Adipose tissue (tissue), 3 donors: ENCODE results near the gene ZFYVE26. TPM values are rescaled to one million over a fixed set of nuclear protein-coding genes. Genes with fewer than 3 reads are reported as not detected.
"Not testable (repeated sequence)": the region's sequence is repeated elsewhere in the genome, so short reads cannot be mapped to it uniquely, and the experiment has no call there.

Experiments
- H3K27ac ChIP-seq: one replicate; pipeline ENCODE4 v1.5.1; 2013; ENCODE audit warnings: low read depth, low read length
- WGBS, 3 donors: extraction: QIAGEN DNeasy Blood & Tissue Kit; methylation state at CpG; one replicate each; pipeline ENCODE4 v1.1.7; 2013; 5-methylcytosine and 5-hydroxymethylcytosine counted together
- polyA plus RNA-seq, 3 donors: library from polyadenylated mRNA; stranded (reverse); fragments of 200-250 nt; gene quantifications; one replicate each; pipeline ENCODE4 v1.2.3, GENCODE V29; 2013
- donor health status: healthy with polysubstance abuse.
- donor health status: Bipolar disorder and iron deficiency.
- donor health status: healthy.

ZFYVE26 gene
- polyA plus RNA-seq, 3 donors = 2.6 to 5.3 (median 5.1) TPM

- H3K27ac ChIP-seq = no peak overlapping the region
- WGBS, 3 donors = 88 to 91% (median 91%) methylated on average over 5 of the region's 5 CpGs
These were observed 91.2 kb downstream of the ZFYVE26 start for GRCh38 chr14:67725171-67725570.

DNA sequence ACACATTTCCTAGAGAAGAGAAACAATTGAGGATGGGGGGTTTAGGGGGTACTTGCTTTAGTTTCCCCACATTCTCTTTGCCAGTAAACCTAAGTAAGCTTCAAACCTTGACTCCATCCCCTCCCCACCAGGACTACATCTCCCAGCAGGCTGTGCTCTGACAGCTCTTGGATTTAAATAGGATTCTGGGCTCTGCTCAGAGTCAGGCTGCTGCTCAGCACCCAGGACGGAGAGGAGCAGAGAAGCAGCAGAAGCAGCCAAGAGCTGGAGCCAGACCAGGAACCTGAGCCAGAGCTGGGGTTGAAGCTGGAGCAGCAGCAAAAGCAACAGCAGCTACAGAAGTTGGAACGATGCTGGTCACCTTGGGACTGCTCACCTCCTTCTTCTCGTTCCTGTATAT, 94.1 kb downstream of the ZFYVE26 start:
- H3K27ac ChIP-seq = no peak overlapping the region
- 4 to 16% (median 7%) methylated on average over 3 of the region's 3 CpGs for WGBS, 3 donors

DNA sequence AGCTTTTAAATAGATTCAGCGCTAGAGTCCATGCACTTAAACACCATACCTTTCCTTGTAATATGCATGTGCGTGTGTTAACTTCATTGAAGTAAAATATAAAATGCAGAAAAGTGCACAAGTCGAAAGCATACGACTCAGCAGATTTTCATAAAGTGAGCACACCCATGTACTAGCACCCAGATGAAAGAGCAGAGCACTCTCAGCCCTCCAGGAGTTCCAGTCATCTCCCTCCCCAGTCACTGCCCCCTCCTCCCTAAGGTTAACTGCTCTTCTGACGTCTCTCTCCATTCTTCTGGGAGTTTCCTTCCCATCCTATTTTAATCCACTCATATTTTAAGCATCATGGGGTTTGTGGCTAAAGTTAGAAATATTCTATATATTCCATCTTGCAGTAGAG, 94.5 kb downstream of the ZFYVE26 start:
- no peak overlapping the region for H3K27ac ChIP-seq

GRCh38 chr14:67719866-67720265, 96.5 kb downstream of the ZFYVE26 start:
- H3K27ac ChIP-seq = no peak overlapping the region
- WGBS, 3 donors = 51 to 73% (median 52%) methylated on average over 2 of the region's 2 CpGs

More for the DNA sequence above, 94.5 kb downstream of the ZFYVE26 start:
- 56 to 73% (median 57%) methylated on average over 5 of the region's 5 CpGs for WGBS, 3 donors

DNA sequence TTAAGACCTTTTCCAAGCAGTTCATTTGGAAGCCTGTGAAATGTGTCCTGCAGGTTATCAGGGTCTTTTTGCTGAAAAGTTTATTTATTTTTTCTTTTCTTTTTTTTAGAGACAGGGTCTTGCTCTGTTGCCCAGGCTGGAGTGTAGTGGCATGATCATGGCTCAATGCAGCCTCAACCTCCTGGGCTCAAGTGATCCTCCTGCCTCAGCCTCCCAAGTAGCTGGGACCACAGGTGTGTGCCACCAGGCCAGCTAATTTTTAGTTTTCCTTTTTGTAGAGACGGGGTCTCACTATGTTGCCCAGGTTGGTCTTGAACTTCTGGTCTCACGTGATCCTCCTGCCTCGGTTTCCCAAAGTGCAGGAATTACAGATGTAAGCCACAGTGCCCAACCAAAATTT, 97.0 kb downstream of the ZFYVE26 start:
- not testable (repeated sequence) for H3K27ac ChIP-seq
- WGBS, 3 donors = 82 to 91% (median 87%) methylated on average over 3 of the region's 3 CpGs

- H3K27ac ChIP-seq = no peak overlapping the region
- WGBS, 3 donors = 55 to 65% (median 57%) methylated on average over 2 of the region's 2 CpGs
These were observed 98.1 kb downstream of the ZFYVE26 start for GRCh38 chr14:67718265-67718664.

GRCh38 chr14:67717048-67717447, 99.3 kb downstream of the ZFYVE26 start:
- 83 to 98% (median 92%) methylated on average over 1 of the region's 1 CpG for WGBS, 3 donors
- H3K27ac ChIP-seq = no peak overlapping the region

DNA sequence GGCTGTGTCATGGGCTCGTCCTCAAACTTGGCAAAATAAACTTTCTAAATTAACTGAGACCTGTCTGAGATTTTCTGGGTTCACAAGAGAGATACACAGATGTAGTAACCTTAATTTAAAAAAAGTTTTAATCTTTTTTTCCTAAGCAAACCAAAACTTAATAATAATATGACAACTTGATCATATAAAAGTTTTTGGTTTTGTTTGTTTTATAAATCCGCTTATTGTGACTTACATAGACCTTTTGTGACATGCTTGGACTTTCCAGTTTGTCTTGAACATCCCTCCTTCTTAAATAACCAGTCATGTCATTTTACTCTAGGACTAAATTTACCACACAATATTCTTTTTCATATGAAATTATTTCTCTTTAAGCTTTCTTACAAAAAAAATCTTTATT, 106.2 kb downstream of the ZFYVE26 start:
- 87 to 89% (median 89%) methylated on average over 2 of the region's 2 CpGs for WGBS, 3 donors
- H3K27ac ChIP-seq = no peak overlapping the region

GRCh38 chr14:67709796-67710195, 106.6 kb downstream of the ZFYVE26 start:
- WGBS, 3 donors = 57 to 72% (median 64%) methylated on average over 1 of the region's 1 CpG
- not testable (repeated sequence) for H3K27ac ChIP-seq

DNA sequence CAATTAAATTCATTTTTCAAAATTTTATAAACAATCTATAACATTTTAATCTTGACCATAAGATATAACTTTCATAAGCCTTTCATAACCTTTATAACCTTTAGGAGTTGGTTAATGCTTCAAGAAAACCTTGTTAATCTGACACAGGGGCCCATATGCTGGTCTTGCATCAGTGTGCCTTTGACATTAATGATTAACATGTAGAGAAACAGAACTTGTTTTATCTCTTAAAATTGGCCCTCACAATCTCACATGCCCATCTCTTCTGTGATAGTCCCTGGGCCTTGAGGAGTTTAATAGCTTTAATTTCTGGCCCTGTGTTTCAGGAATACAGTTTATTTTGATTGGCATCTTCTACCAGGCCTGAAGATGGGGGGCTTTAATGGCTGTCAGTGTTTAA, 107.0 kb downstream of the ZFYVE26 start:
- H3K27ac ChIP-seq = not testable (repeated sequence)

DNA sequence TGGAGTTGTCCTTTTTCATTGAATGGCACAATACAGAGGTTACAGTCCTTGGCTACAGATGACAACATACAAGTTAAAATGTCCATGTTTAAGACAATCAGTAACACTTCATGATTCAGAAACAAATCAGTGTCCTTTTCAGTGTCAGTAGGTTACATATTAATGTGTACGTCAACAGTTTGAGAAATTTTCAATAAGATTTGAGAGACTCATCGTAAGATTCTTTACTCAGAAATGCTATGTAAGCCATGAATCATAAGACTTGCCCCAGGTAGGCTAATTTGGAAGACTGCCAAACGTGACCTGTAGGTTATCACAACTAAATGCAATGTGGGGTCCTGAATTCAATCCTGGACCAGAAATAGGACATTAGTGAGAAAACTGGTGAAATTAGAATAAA, 111.2 kb downstream of the ZFYVE26 start:
- WGBS, 3 donors = 59 to 74% (median 67%) methylated on average over 3 of the region's 3 CpGs
- no peak overlapping the region for H3K27ac ChIP-seq

- WGBS, 3 donors = 0 to 1% (median 0%) methylated on average over 3 of the region's 3 CpGs
- H3K27ac ChIP-seq = no peak overlapping the region
These were observed 111.8 kb downstream of the ZFYVE26 start for GRCh38 chr14:67704484-67705089.

DNA sequence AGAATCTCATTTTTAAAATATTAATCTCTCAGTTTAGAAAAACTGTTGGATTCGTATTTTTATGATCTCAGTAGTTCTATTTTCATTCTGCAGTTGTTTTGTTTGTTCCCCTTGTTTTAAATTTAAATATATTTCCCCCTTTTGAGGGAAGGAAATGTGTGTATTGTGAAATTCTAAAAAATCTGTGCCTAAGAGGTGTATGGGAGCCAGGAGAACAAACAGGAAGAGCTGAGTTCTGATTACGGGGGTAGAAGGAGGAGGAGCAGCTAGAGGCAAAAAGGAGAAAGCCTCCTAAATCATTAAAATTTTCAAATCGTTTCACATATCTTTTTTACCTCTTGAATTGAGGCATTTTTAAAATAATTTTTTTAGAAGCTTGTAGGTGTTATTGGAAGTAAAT, 112.4 kb downstream of the ZFYVE26 start:
- 36 to 48% (median 38%) methylated on average over 3 of the region's 3 CpGs for WGBS, 3 donors
- H3K27ac ChIP-seq = no peak overlapping the region

- WGBS, 3 donors = 85 to 92% (median 92%) methylated on average over 8 of the region's 8 CpGs
- not testable (repeated sequence) for H3K27ac ChIP-seq
These were observed 114.9 kb downstream of the ZFYVE26 start, which contains the start of gene RDH12 for GRCh38 chr14:67701492-67701891. Gene RDH12 (plus strand): TSS chr14:67701886. CDS start chr14:67722643, 20,757 bp downstream.

GRCh38 chr14:67698179-67698578, 118.2 kb downstream of the ZFYVE26 start:
- H3K27ac ChIP-seq = no peak overlapping the region
- 58 to 70% (median 62%) methylated on average over 1 of the region's 1 CpG for WGBS, 3 donors

DNA sequence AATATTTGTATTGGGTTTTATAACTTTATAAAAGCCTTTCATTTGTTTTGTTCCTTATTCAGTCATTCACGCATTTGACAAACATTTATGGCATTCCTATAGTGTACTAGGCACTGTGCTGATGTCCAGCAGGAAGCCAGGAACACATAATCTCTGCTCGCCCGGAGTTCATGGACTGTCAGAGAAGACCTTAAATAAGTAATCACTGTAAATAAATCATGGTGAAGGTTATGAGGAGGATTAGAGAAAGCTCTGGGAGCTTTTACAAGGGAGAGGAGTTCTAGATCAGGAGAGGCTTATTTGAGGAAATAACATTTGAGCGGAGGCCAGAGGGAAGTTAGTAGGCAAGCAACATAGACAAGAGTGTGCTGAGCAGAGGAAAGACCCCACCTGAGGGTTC, 119.4 kb downstream of the ZFYVE26 start:
- WGBS, 3 donors = 75 to 83% (median 81%) methylated on average over 4 of the region's 4 CpGs
- no peak overlapping the region for H3K27ac ChIP-seq

Other genes with a start within 250 kb of the ZFYVE26 start
- gene PIGH, start 216.3 kb downstream of the ZFYVE26 start, polyA plus RNA-seq = 10 to 100 TPM; 12.5 to 26.8 (median 18.0) TPM
- 1 to 10 TPM; 2.7 to 5.7 (median 4.3) TPM for gene ARG2, start 196.7 kb downstream of the ZFYVE26 start, polyA plus RNA-seq
- 100 to 1,000 TPM in 2 of 3 donors, 10 to 100 TPM in 1; 41.8 to 166 (median 135) TPM for gene VTI1B, start 142.0 kb downstream of the ZFYVE26 start, polyA plus RNA-seq
- gene RDH11, start 120.8 kb downstream of the ZFYVE26 start, polyA plus RNA-seq = 10 to 100 TPM; 15.2 to 21.6 (median 17.3) TPM
- gene RDH12, start 114.7 kb downstream of the ZFYVE26 start, polyA plus RNA-seq = 1 to 10 TPM in 2 of 3 donors, under 1 TPM in 1; 0.22 to 1.3 (median 1.2) TPM
- 1 to 10 TPM; 2.4 to 4.9 (median 3.3) TPM for gene RAD51B, start 3.2 kb upstream of the ZFYVE26 start, polyA plus RNA-seq